T-helper 2 cell (primary cell): ENCODE measurements around the gene OR52N5.

Experiments used
- DNase-seq, 5 experiments: peaks; one replicate each; pipeline versions ENCODE4 v3.0.0 to v3.0.0-alpha.2; 2012 to 2022
- total RNA-seq, 2 donors: gene quantifications; one replicate each; lab custom pipeline; 2026; lab: John Stamatoyannopoulos, UW

Gene OR52N5
- 0 reads per million in 2 donors for total RNA-seq

DNA sequence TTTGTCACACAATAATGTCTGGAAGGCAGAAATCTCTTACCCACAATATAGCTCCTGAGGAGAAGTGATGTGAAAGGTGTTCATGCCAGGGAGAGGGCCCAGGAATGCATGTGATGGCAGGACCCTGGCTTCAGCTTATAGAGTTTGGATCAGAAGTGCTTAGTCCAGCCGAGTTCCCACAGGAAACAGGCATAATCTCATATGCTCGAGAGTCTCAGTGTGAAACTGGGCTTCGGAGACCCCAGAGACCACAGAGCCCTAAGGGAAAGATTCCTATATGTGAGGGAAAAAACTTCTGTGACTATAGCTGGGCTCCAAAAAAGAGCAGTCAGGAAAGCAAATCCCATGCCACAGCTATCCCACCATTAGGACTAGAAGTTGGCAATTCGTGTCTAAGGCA, at the start of gene OR52N5:
Gene OR52N5, minus strand, starts transcription at position 101 of the 400 bp plus-strand sequence. CDS start 4,721 bp downstream, outside the sequence.
- no peak for DNase-seq

DNA sequence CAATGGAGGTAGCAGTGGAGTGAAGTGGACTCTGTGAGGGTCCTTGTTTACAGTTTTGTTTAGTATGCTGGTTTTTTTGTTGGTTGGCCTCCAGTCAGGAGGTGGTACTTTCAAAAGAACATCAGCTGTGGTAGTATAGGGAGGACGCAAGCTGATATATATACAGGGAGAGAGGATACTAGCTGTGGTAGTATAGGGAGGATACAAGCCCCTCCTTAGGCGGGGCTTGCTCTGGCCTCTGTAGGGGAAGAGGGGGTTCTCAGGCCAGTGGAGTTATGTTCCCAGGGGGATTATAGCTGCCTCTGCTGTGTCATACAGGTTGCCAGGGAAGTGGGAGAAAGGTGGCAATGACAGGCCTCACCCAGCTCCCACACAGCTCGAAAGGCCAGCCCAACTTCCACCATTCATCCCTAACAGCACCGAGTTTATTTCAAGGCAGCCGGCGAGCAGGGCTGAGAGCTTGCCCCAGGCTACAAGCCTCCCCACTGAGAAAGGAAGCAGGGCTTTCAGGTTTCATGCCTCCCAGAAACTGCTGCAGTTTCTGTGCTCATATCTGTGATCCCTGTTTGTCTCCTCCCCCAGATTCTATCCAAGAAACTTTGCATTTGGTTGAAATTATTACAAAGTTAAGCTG, 48.2 kb upstream of the OR52N5 start:
- DNase-seq, result no peak

GRCh38 chr11:5818245-5818886, 35.2 kb upstream of the OR52N5 start:
- DNase-seq, result no peak

GRCh38 chr11:5815534-5815933, 32.4 kb upstream of the OR52N5 start:
- DNase-seq, result no peak

GRCh38 chr11:5809905-5810795, 27.0 kb upstream of the OR52N5 start:
- DNase-seq, result no peak

DNA sequence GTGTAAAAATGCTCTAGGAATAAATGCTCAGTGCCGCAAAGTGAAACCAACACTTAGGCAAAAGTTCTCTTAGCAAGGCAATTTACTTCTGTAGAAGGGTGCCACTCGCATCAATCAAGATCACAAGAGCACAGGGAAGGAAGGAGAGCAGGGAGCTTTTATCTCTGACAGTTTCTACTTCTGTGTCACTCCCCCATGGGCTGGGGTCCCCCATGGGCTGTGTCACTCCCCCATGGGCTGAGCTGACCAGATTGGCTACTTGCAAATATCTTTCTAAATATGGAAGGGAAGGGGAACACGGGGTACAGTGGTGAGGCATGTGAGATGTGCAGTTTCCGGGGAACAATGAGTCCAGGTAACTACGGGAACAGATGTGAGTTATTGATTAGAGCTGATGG, 26.0 kb upstream of the OR52N5 start:
- DNase-seq, result peak in 1 of 5 experiments; percentile 10

DNA sequence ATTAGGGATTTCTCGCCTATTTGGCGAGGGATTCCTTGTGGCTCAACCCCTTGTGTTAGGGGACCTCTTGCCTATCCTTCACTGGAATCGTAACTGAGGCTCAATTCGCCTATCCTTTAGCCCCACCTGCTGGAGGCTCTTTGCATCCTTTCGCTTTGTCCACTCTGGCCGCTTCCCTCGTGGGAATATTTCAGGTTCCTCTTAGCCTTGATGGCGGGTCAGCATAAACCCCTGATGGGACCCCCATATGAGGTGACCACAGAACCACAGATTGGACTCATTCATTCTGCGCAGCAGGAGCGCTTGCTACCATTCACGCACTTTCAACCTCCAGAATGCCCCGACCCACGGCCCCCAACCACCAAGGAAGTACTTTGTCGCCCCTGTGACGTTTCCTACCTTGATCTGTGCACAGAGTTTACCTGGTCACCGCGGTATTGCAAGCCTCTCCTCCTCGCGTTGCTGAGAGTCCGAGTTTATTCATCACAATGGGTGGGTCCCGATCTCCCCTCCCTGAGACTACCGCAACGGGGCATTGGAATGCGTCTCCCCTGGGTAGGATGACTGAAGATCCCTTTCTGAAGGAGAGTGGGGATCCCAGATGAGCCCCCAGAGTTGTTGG, 25.5 kb upstream of the OR52N5 start, which contains the start of gene OR52N2:
Gene OR52N2, plus strand, starts transcription at position 425 of the 622 bp plus-strand sequence. CDS start 11,412 bp downstream, outside the sequence.
- DNase-seq, result peak; percentile 40 to 61 (median 48)

DNA sequence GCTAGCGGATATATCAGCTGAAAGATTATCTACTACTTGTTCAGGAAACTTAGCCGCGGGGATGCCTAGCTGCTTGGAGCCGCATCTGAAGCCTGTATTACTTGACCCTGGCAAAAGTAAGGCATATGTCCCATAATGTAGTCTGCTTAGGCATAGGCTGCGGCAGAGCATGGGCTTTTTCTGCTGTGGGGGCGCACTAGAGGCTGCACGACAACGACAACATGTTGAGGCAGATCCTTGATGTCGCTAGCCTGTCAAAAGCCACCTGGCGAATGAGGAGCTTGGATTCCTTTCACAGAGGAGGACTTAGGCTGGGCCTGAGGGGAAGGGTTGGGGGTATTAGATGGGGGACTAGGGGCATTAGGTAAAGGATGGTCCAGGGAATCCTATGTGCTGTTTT, 24.4 kb upstream of the OR52N5 start:
- DNase-seq, result no peak

DNA sequence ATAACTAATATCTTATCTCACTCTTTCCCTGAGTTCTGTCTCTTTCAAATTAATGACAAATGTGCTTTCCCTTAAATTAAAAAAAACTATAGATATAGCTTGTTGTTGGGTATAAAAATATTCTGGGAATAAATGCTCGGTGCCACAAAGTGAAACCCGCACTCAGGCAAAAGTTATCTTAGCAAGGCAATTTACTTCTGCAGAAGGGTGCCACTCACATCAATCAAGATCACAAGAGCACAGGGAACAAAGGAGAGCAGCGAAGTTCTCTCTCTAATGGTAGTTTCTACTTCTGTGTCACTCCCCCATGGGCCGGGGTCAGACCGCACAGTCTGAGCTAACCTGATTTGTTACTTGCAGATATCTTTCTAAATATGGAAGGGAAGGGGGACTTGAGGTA, 20.8 kb upstream of the OR52N5 start:
- DNase-seq, result no peak

DNA sequence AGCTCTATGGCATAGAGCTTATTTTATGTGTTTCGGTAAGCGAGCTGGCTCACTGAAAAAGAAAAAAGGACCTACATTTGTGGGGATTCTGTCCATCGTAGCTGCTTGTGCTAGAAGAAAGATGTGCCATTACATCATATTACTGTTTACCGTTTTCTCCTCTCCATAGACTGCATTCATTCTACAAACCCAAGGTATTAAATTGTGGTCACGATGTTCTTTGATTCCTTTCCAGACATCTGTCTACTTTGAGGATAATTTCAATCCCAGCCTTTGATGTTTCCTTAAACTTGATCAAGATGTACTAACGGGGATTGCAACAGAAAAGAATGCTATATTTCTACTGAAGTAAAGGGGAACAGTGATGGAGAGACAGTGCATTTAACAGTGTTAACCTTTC, 13.4 kb upstream of the OR52N5 start:
- no peak for DNase-seq

DNA sequence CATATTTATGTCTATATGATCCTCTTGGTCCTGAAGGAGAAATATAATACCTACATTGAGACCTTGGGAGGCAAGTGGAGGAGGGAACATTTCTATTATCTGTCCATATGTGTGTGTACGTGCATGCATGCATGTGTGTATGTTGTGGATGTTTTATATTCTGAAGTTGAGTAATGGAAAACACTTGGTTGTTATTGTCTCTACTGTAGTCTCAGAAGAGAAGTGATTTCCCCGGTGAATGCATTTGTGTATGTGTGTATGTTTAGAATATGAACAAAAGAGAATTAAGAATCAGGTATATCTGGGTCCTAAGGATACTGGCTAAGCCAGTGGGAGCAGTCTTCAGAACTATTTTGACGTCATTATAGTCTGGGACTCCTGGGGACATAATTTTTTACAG, 8.0 kb upstream of the OR52N5 start, which contains the start of gene OR52N1:
Gene OR52N1, minus strand, starts transcription at position 101 of the 400 bp plus-strand sequence. CDS start 2,449 bp downstream, outside the sequence.
- DNase-seq, result no peak

DNA sequence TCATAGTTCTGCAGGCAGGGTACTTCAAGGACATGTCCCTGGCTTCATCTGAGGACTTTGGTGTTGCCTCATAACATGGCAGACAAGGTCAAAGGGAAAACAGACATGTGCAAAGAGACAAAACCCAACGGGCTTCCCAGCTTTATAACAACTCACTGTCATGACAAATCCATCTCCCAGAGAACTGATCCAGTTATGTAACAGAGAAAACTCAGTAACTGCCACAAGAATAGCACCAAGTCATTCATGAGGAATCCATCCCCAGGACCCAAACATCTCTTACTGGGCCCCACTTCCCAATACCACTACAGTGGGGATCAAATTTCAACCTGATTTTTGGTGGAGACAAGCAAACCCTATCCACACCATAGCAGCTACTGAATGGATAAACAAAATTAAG, 16.1 kb downstream of the OR52N5 start:
- no peak for DNase-seq

DNA sequence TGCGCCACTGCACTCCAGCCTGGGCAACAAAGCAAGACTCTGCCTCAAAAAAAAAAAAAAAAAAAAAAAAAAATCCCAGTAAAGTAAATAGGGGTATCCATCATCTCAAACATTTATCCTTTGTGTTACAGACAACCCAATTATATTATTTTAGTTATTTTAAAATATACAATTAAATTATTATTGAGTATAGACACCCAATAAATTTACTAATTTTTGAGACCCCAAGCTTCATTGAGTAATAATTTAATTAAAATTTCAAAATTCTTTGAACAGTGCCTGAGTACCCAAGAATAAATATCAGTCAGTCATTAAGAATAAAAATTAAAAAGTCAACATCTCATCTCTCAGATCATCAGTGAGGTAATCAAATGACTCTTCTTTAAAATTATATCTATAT, 29.2 kb downstream of the OR52N5 start, which contains the start of gene OR52N4:
Gene OR52N4, plus strand, starts transcription at position 301 of the 400 bp plus-strand sequence. CDS start 498 bp downstream, outside the sequence.
- no peak for DNase-seq

DNA sequence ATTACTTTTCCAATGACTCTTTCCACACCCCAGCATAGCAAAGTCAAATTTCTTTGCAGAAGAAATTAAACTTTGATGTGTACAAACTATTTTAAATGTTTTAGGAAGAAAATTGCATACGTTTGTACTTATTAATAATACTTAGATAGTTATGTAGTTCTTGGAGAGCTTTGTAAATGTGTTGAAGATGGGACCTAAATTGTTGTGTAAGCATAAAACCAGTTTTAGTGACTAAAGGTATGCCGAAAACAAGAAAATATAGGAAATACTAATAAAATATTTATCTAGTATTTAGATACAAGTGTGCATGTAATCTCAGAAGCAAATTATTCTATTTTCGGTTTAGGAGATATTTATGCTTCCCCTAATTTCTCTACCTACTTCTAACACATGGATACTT, 33.3 kb downstream of the OR52N5 start:
- DNase-seq, result no peak

- no peak for DNase-seq
Measured at GRCh38 chr11:5746614-5747013, 36.5 kb downstream of the OR52N5 start.

GRCh38 chr11:5738431-5738830, 44.7 kb downstream of the OR52N5 start:
- no peak for DNase-seq

- no peak for DNase-seq
Measured at GRCh38 chr11:5737670-5738392, 45.3 kb downstream of the OR52N5 start.

DNA sequence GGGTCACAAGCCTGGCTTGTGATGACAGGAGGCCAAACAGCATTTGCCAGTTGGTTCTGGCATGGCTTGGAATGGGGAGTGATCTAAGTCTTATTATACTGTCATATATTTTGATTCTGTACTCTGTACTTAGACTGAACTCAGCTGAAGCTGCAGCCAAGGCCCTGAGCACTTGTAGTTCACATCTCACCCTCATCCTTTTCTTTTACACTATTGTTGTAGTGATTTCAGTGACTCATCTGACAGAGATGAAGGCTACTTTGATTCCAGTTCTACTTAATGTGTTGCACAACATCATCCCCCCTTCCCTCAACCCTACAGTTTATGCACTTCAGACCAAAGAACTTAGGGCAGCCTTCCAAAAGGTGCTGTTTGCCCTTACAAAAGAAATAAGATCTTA, 46.1 kb downstream of the OR52N5 start:
- DNase-seq, result no peak

- no peak for DNase-seq
Measured at GRCh38 chr11:5736396-5736795, 46.8 kb downstream of the OR52N5 start, which contains the start of gene OR56B1. OR56B1 (plus strand) TSS chr11:5736448; CDS start chr11:5736517, 69 bp downstream.

DNA sequence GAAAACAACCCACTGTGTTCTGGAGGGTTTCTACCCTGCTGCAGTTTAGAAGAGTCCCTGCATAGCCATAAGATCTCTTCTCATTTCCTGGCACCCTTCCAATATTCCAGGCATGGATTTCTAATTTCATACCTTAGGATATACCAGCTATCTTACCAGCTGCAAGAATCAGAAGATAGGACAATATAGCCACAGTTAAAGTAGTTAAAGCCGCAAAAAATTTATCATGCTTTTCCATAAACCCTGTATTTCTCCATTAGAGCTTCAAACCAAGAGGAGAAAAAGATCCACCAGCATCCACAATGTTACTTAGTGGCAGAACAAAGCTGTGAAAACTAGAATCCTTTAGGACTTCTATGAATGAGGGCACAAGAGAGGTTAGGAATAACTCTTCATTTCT, 55.5 kb downstream of the OR52N5 start:
- no peak for DNase-seq

- DNase-seq, result no peak
Measured at GRCh38 chr11:5726351-5726750, 56.8 kb downstream of the OR52N5 start.
